GM12878 (cell line): ENCODE results near the gene AXIN1. TPM values are rescaled to one million over a fixed set of nuclear protein-coding genes. Genes with fewer than 3 reads are reported as not detected.

Experiments
- ATAC-seq: fragments of 200-7000 bp; cut with Tn5 transposase; 3 replicates; pipeline ENCODE4 v1.9.1; 2020; ENCODE audit warnings: mild to moderate bottlenecking, moderate library complexity
- BruUV-seq: library from RNA; stranded (reverse); fragments of 400-500 nt; replicated peaks from 2 replicates; lab custom pipeline; 2021; lab: Mats Ljungman, UMichigan
- CTCF ChIA-PET: fragments of 300-600 bp; sonication (Branson Sonifier 250); formaldehyde crosslinking; extraction: SDS; loops from one replicate; lab custom pipeline; 2021; ENCODE audit warnings: inconsistent platforms; lab: Yijun Ruan, JAX
- POLR2A ChIA-PET: fragments of 350-600 bp; formaldehyde crosslinking; extraction: SDS; loops from one replicate; lab custom pipeline; 2021; ENCODE audit warnings: inconsistent platforms; lab: Charles Lee
- RAD21 ChIA-PET: fragments of 300-600 bp; sonication (Branson Sonifier 250); formaldehyde crosslinking; loops from one replicate; lab custom pipeline; 2023; ENCODE audit warnings: antibody characterized with exemption; ENCODE audit not compliant: unreplicated experiment; lab: Charles Lee
- SMC1A ChIA-PET: fragments of 300-600 bp; sonication (Branson Sonifier 250); formaldehyde crosslinking; loops from one replicate; lab custom pipeline; 2023; ENCODE audit not compliant: unreplicated experiment, uncharacterized antibody; lab: Charles Lee
- DNase-seq: peaks from one replicate; pipeline ENCODE4 v3.0.0-alpha.2; 2011; ENCODE audit warnings: low read depth, low spot score
- FAIRE-seq: peaks from 3 replicates; lab custom pipeline; 2011; peaks lifted over from hg19 to GRCh38; lab: Jason Lieb, UNC
- H2AFZ ChIP-seq: 2 replicates; pipeline ENCODE4 v1.6.0; 2011; ENCODE audit warnings: low read depth, low read length, control low read depth; ENCODE audit not compliant: control insufficient read depth
- H3K27ac ChIP-seq: 2 replicates; pipeline ENCODE4 v1.5.1; 2011; ENCODE audit warnings: control low read depth; ENCODE audit not compliant: control insufficient read depth, insufficient read depth
- H3K27me3 ChIP-seq, 2 experiments: replicated peaks in 1 of 2; 2 replicates each; pipeline versions ENCODE4 v1.6.0 to v1.6.1; 2011; ENCODE audit warnings: low read length in 1 of 2; ENCODE audit not compliant: control insufficient read depth in 2 of 2, insufficient read depth in 2 of 2
- H3K36me3 ChIP-seq, 2 experiments: 2 replicates each; pipeline ENCODE4 v1.5.1; 2011; ENCODE audit warnings: low read length in 1 of 2; ENCODE audit not compliant: control insufficient read depth in 2 of 2, insufficient read depth in 2 of 2
- H3K4me1 ChIP-seq: 2 replicates; pipeline ENCODE4 v1.6.1; 2011; ENCODE audit warnings: mild to moderate bottlenecking, low read length, moderate library complexity, mixed read lengths; ENCODE audit not compliant: control insufficient read depth, insufficient read depth
- H3K4me2 ChIP-seq: 2 replicates; pipeline ENCODE4 v1.6.0; 2011; ENCODE audit warnings: control low read depth; ENCODE audit not compliant: control insufficient read depth, insufficient read depth
- H3K4me3 ChIP-seq: fragments of 200-600 bp; sonication (generic); 2 replicates; pipeline ENCODE4 v1.5.1; 2016
- H3K79me2 ChIP-seq: 2 replicates; pipeline ENCODE4 v1.6.0; 2011; ENCODE audit warnings: low read length; ENCODE audit not compliant: control insufficient read depth, insufficient read depth
- H3K9ac ChIP-seq: 2 replicates; pipeline ENCODE4 v1.8.0; 2011; ENCODE audit warnings: low read length, control low read depth, mixed read lengths; ENCODE audit not compliant: control insufficient read depth, insufficient read depth
- H3K9me3 ChIP-seq: replicated peaks from 3 replicates; pipeline ENCODE4 v1.5.1; 2011; ENCODE audit warnings: mild to moderate bottlenecking, low read length; ENCODE audit not compliant: control insufficient read depth, insufficient read depth
- H4K20me1 ChIP-seq: 2 replicates; pipeline ENCODE4 v1.6.0; 2011; ENCODE audit not compliant: control insufficient read depth, insufficient read depth
- CBX5 ChIP-seq: sonication (generic); IDR thresholded peaks from 2 replicates; pipeline ENCODE4 v1.6.1; 2016; ENCODE audit warnings: low read depth, moderate library complexity, mild to moderate bottlenecking, inconsistent platforms
- MYC ChIP-seq: IDR thresholded peaks from 2 replicates; pipeline ENCODE4 v1.6.1; 2011; ENCODE audit warnings: mild to moderate bottlenecking, low read length, moderate library complexity, inconsistent platforms; ENCODE audit not compliant: insufficient read depth, insufficient replicate concordance, insufficient read length, severe bottlenecking
- RBBP5 ChIP-seq: fragments of 200-600 bp; sonication (generic); conservative IDR thresholded peaks from 2 replicates; pipeline ENCODE4 v1.6.1; 2016
- RCOR1 ChIP-seq: conservative IDR thresholded peaks from 2 replicates; pipeline ENCODE4 v1.6.1; 2012; ENCODE audit warnings: low read depth, low read length, improper control_type of control experiment
- SMAD5 ChIP-seq: IDR thresholded peaks from 2 replicates; pipeline ENCODE4 v1.6.1; 2016; ENCODE audit warnings: antibody characterized with exemption, low read depth
- SREBF1 ChIP-seq: IDR thresholded peaks from 2 replicates; pipeline ENCODE4 v1.6.1; 2012; ENCODE audit warnings: mild to moderate bottlenecking, low read length
- TCF3 ChIP-seq: IDR thresholded peaks from 2 replicates; pipeline ENCODE4 v1.6.1; 2012; ENCODE audit warnings: low read depth, mild to moderate bottlenecking, low read length, borderline replicate concordance; ENCODE audit not compliant: insufficient read depth
- WRNIP1 ChIP-seq: IDR thresholded peaks from 2 replicates; pipeline ENCODE4 v1.6.1; 2011; ENCODE audit warnings: low read depth, low read length, improper control_type of control experiment, borderline replicate concordance
- WGBS: methylation state at CpG from one replicate; pipeline ENCODE4 v1.1.6; 2016; ENCODE audit warnings: low lambda C conversion rate; ENCODE audit not compliant: insufficient replicate concordance, insufficient coverage; ENCODE audit errors: missing lambda C conversion rate; 5-methylcytosine and 5-hydroxymethylcytosine counted together
- in situ Hi-C: fragments of 300-500 bp; cut with MboI; formaldehyde crosslinking; loops from 9 replicates; pipeline ENCODE4 v1.14.3; 2018; ENCODE audit warnings: mixed read lengths
- intact Hi-C: fragments of 100-400 bp; cut with micrococcal nuclease; formaldehyde crosslinking; loops from one replicate; pipeline ENCODE4 v1.14.2; 2022; ENCODE audit not compliant: unreplicated experiment
- polyA plus RNA-seq, 11 experiments: library from polyadenylated mRNA; depleted of rRNA in 4 of 11; unstranded in 6 of 11; stranded (reverse) in 5 of 11; fragments of >200 nt; fragmentation: Nextera tagmentation in 4 of 11; fragmentation: Illumina TruSeq in 1 of 11; extraction: Ambion mirVana in 4 of 11; extraction: Trizol in 1 of 11; gene quantifications; 1 replicate in 1 of 11; 2 replicates in 10 of 11; pipeline versions ENCODE4 v1.2.1 to v1.2.3, GENCODE V29; 2011 to 2016; ENCODE audit warnings: inconsistent platforms in 2 of 11, missing spikeins in 2 of 11, low read depth in 1 of 11
- total RNA-seq, 4 experiments: library from RNA; depleted of rRNA in 3 of 4; stranded (reverse); fragments of >200 nt in 3 of 4; fragmentation: Illumina TruSeq in 1 of 4; extraction: Trizol in 1 of 4; gene quantifications; 2 replicates each; pipeline versions ENCODE4 v1.2.1 to v1.2.3, GENCODE V29; 2013 to 2021
- TF ChIP-seq, protein P1 (sequence below): fragments of 450-650 bp; IDR thresholded peaks from 2 replicates; pipeline ENCODE4 v1.6.1; 2017; ENCODE audit warnings: borderline replicate concordance
- TF ChIP-seq, protein P2 (sequence below): fragments of 450-650 bp; IDR thresholded peaks from 2 replicates; pipeline ENCODE4 v1.6.1; 2017; ENCODE audit warnings: antibody characterized with exemption, mild to moderate bottlenecking, moderate library complexity
- TF ChIP-seq, protein P3 (sequence below): fragments of 150-350 bp; IDR thresholded peaks from 2 replicates; pipeline ENCODE4 v1.6.1; 2014; ENCODE audit warnings: mild to moderate bottlenecking, low read depth, low read length

AXIN1 gene
- total and polyA plus RNA-seq, 10 of the 15 experiments (the other 5 are each of a cell fraction or from before 2014, with no cell fraction given): 0.26 to 27.1 (median 7.7) TPM

DNA sequence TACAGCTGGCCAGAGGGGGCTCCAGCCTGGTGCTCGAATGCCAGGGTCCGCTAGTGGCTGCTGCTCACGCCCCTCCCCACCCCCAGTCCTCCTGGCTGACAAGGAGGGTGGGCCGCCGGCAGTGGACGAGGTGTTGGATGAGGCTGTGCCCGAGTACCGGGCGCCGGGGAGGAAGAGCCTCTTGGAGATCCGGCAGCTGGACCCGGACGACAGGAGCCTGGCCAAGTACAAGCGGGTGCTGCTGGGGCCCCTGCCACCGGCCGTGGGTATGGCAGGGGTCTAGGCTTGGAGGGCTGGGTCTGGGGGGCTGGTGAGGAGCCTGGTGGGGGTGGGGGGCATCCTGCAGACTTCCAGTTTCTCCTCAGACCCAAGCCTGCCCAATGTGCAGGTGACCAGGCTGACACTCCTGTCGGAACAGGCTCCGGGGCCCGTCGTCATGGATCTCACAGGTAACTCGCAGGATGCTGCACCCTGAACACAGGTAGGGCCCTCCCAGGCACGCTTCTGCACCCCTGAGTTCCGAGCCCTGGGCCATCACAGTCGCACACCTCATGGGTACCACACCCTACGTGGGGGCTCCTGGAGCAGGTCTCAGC lies 70.8 kb downstream of the AXIN1 start:
- no peak overlapping the region for H2AFZ ChIP-seq
- in situ Hi-C loops (no loop called here), intact Hi-C loops (no loop called here)
- no peaks in the 10 kb centered on the region for H4K20me1 ChIP-seq
- no peak overlapping the region for H3K9ac ChIP-seq
- TF ChIP-seq, protein P1, sequence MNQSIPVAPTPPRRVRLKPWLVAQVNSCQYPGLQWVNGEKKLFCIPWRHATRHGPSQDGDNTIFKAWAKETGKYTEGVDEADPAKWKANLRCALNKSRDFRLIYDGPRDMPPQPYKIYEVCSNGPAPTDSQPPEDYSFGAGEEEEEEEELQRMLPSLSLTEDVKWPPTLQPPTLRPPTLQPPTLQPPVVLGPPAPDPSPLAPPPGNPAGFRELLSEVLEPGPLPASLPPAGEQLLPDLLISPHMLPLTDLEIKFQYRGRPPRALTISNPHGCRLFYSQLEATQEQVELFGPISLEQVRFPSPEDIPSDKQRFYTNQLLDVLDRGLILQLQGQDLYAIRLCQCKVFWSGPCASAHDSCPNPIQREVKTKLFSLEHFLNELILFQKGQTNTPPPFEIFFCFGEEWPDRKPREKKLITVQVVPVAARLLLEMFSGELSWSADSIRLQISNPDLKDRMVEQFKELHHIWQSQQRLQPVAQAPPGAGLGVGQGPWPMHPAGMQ: no peak
- TF ChIP-seq RBBP5 (no peak), MYC (no peak), WRNIP1 (no peak), TCF3 (no peak), CBX5 (no peak), RCOR1 (no peak), SMAD5 (no peak), SREBF1 (no peak)
- TF ChIP-seq, protein P2, sequence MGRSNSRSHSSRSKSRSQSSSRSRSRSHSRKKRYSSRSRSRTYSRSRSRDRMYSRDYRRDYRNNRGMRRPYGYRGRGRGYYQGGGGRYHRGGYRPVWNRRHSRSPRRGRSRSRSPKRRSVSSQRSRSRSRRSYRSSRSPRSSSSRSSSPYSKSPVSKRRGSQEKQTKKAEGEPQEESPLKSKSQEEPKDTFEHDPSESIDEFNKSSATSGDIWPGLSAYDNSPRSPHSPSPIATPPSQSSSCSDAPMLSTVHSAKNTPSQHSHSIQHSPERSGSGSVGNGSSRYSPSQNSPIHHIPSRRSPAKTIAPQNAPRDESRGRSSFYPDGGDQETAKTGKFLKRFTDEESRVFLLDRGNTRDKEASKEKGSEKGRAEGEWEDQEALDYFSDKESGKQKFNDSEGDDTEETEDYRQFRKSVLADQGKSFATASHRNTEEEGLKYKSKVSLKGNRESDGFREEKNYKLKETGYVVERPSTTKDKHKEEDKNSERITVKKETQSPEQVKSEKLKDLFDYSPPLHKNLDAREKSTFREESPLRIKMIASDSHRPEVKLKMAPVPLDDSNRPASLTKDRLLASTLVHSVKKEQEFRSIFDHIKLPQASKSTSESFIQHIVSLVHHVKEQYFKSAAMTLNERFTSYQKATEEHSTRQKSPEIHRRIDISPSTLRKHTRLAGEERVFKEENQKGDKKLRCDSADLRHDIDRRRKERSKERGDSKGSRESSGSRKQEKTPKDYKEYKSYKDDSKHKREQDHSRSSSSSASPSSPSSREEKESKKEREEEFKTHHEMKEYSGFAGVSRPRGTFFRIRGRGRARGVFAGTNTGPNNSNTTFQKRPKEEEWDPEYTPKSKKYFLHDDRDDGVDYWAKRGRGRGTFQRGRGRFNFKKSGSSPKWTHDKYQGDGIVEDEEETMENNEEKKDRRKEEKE: no peak
- TF ChIP-seq, protein P3, sequence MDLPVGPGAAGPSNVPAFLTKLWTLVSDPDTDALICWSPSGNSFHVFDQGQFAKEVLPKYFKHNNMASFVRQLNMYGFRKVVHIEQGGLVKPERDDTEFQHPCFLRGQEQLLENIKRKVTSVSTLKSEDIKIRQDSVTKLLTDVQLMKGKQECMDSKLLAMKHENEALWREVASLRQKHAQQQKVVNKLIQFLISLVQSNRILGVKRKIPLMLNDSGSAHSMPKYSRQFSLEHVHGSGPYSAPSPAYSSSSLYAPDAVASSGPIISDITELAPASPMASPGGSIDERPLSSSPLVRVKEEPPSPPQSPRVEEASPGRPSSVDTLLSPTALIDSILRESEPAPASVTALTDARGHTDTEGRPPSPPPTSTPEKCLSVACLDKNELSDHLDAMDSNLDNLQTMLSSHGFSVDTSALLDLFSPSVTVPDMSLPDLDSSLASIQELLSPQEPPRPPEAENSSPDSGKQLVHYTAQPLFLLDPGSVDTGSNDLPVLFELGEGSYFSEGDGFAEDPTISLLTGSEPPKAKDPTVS: no peak
- FAIRE-seq (no peak), DNase-seq (no peak), ATAC-seq (no peak)
- ChIA-PET SMC1A (no interaction called here), POLR2A (no interaction called here), RAD21 (no interaction called here), CTCF (no interaction called here)
- no peaks in the 10 kb centered on the region for H3K79me2 ChIP-seq
- H3K27ac ChIP-seq: no peak overlapping the region
- H3K27me3 ChIP-seq: no peaks in the 10 kb centered on the region; a peak in 1 of 4 replicates
- no TSS peak for BruUV-seq
- no peaks in the 10 kb centered on the region; a peak in 1 of 4 replicates for H3K36me3 ChIP-seq
- H3K4me2 ChIP-seq: no peak overlapping the region
- H3K4me3 ChIP-seq: no peak overlapping the region
- no peaks in the 10 kb centered on the region for H3K4me1 ChIP-seq
- 64% methylated on average over 19 of the region's 25 CpGs for WGBS
- no peaks in the 10 kb centered on the region for H3K9me3 ChIP-seq
